Measurements from ENCODE around the gene NXPH4. TPM values are rescaled to one million over a fixed set of nuclear protein-coding genes. Genes with fewer than 3 reads are reported as not detected.

The NXPH4 gene
- total and polyA plus RNA-seq, 7 donors, result 0.01 to 0.58 (median 0.24) TPM; not detected in 2

DNA sequence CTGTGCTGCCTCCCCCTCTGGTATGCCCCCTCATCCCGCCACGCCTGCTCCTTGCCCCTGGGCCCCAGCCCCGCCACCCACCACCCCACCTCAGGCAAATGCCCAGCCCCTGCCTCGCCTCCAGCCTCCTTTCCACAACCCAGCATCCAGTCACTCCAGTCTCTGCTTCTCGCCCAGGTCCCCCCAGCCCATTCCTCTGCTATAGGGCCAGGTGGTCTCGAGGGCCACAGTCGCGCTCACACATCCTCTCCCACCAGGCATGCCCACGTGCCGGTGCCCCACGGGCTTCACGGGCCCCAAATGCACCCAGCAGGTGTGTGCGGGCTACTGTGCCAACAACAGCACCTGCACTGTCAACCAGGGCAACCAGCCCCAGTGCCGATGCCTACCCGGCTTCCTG is 6.1 kb upstream of the NXPH4 start:
- H3K4me1 ChIP-seq, result peaks cover 8% of the 10 kb centered on the region
- ATAC-seq, result no peak

DNA sequence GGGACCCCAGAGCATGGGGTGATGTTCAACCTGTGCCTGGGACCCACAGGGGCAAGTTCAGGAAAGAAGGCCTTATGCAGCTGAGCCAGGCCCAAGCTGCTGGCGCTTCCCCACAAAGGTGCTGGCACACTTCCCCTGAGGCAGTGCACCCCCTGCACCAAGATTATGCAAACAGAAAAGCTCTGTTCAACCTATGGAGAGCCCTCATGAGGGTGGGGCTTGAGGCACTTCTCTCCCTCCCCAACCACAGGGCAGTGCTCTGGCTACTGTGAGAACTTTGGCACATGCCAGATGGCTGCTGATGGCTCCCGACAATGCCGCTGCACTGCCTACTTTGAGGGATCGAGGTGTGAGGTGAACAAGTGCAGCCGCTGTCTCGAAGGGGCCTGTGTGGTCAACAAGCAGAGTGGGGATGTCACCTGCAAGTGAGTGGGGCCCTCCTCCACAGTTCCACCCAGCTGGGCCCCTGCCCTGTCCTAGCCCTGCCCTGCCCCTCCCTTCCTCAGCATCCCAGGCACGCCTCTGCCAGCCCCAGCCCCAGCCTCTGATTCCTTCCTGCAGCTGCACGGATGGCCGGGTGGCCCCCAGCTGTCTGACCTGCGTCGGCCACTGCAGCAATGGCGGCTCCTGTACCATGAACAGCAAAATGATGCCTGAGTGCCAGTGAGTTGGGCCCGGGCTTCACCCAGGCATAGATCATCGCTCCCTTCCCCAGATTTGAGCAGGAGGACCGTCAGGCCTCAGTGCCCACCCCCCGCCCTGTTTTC is 5.5 kb upstream of the NXPH4 start:
- intact Hi-C loops (cut with DNase I), result loop anchor here in 1 of 2 donors (10.0 kb wide), 1 partner anchor 254 kb away; no protein-coding TSS in a partner anchor
- no peak overlapping the region for H3K27ac ChIP-seq
- ATAC-seq (no peak), DNase-seq (no peak)
- WGBS, 3 donors, result 75 to 83% (median 78%) methylated on average over 16 of the region's 16 CpGs
- no peak overlapping the region for H3K4me3 ChIP-seq
- peaks cover 8% of the 10 kb centered on the region for H3K4me1 ChIP-seq
- TF ChIP-seq, protein P1, sequence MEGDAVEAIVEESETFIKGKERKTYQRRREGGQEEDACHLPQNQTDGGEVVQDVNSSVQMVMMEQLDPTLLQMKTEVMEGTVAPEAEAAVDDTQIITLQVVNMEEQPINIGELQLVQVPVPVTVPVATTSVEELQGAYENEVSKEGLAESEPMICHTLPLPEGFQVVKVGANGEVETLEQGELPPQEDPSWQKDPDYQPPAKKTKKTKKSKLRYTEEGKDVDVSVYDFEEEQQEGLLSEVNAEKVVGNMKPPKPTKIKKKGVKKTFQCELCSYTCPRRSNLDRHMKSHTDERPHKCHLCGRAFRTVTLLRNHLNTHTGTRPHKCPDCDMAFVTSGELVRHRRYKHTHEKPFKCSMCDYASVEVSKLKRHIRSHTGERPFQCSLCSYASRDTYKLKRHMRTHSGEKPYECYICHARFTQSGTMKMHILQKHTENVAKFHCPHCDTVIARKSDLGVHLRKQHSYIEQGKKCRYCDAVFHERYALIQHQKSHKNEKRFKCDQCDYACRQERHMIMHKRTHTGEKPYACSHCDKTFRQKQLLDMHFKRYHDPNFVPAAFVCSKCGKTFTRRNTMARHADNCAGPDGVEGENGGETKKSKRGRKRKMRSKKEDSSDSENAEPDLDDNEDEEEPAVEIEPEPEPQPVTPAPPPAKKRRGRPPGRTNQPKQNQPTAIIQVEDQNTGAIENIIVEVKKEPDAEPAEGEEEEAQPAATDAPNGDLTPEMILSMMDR (IDR thresholded peaks at IDR 0.05), result no peak
- H3K36me3 ChIP-seq (ENCODE audit: insufficient read depth in 1 of 2, low read depth in 1 of 2), result no peaks in the 10 kb centered on the region
- peaks cover 0 to 14% (median 6%) of the 10 kb centered on the region in 3 donors for H3K27me3 ChIP-seq (ENCODE audit: insufficient read depth in 3 of 3, low read length in 2 of 3)
- no peaks in the 10 kb centered on the region for H3K9me3 ChIP-seq

More for the DNA sequence above, 6.1 kb upstream of the NXPH4 start:
- 82 to 95% (median 88%) methylated on average over 13 to 15 of the region's 15 CpGs for WGBS, 3 donors
- H3K36me3 ChIP-seq (ENCODE audit: insufficient read depth in 1 of 2, low read depth in 1 of 2), result no peaks in the 10 kb centered on the region
- TF ChIP-seq, protein P1 (IDR thresholded peaks at IDR 0.05), result no peak
- no peak overlapping the region for H3K4me3 ChIP-seq
- no peaks in the 10 kb centered on the region for H3K9me3 ChIP-seq
- H3K27me3 ChIP-seq (ENCODE audit: insufficient read depth in 3 of 3, low read length in 2 of 3), result peaks cover 0 to 9% (median 0%) of the 10 kb centered on the region in 3 donors
- intact Hi-C loops (cut with DNase I), result loop anchor here in 1 of 2 donors (10.0 kb wide), 1 partner anchor 254 kb away; no protein-coding TSS in a partner anchor
- H3K27ac ChIP-seq, result no peak overlapping the region
- DNase-seq, result no peak

DNA sequence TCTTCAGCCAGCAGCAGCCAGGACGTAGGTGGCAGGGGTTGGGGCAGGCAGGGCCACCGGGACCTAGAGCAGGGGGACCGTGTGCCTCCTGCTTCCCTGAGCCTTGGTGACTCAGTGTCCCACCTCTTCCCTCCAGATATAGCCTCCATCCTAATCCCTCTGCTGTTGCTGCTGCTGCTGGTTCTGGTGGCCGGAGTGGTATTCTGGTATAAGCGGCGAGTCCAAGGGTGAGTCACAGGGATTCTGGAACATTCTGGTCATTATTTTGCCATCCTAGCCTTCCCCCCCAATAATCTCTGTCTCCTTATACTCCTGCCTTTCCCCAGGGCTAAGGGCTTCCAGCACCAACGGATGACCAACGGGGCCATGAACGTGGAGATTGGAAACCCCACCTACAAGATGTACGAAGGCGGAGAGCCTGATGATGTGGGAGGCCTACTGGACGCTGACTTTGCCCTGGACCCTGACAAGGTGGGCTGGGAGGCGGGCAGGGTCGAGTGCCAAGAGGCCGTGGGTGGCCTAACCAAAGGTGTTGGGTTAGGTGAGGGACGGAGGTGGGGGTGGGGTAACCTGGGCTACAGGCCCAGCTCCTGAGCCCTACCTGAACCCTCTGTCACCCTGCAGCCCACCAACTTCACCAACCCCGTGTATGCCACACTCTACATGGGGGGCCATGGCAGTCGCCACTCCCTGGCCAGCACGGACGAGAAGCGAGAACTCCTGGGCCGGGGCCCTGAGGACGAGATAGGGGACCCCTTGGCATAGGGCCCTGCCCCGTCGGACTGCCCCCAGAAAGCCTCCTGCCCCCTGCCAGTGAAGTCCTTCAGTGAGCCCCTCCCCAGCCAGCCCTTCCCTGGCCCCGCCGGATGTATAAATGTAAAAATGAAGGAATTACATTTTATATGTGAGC is 4.5 kb upstream of the NXPH4 start:
- peaks cover 11% of the 10 kb centered on the region for H3K4me1 ChIP-seq
- no peak overlapping the region for H3K27ac ChIP-seq
- H3K36me3 ChIP-seq (ENCODE audit: insufficient read depth in 1 of 2, low read depth in 1 of 2), result no peaks in the 10 kb centered on the region
- intact Hi-C loops (cut with DNase I), result loop anchor here (2.0 to 10.0 kb wide), 3 partner anchors 65 to 253 kb away; no protein-coding TSS in a partner anchor
- H3K9me3 ChIP-seq, result no peaks in the 10 kb centered on the region
- H3K27me3 ChIP-seq (ENCODE audit: insufficient read depth in 3 of 3, low read length in 2 of 3), result peaks cover 0 to 20% (median 10%) of the 10 kb centered on the region in 3 donors
- WGBS, 3 donors, result 80 to 87% (median 84%) methylated on average over 27 of the region's 27 CpGs
- DNase-seq (no peak), ATAC-seq (no peak)
- TF ChIP-seq, protein P1 (IDR thresholded peaks at IDR 0.05), result no peak
- no peak overlapping the region for H3K4me3 ChIP-seq

DNA sequence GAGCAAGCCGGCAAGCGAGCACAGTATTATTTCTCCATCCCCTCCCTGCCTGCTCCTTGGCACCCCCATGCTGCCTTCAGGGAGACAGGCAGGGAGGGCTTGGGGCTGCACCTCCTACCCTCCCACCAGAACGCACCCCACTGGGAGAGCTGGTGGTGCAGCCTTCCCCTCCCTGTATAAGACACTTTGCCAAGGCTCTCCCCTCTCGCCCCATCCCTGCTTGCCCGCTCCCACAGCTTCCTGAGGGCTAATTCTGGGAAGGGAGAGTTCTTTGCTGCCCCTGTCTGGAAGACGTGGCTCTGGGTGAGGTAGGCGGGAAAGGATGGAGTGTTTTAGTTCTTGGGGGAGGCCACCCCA is 3.9 kb upstream of the NXPH4 start:
- Histone ChIP-seq H3K9me3 (no peaks in the 10 kb centered on the region), H3K4me3 (no peak overlapping the region), H3K27ac (no peak overlapping the region), H3K4me1 (peaks cover 14% of the 10 kb centered on the region), H3K36me3 (ENCODE audit: insufficient read depth in 1 of 2, low read depth in 1 of 2) (no peaks in the 10 kb centered on the region), H3K27me3 (ENCODE audit: insufficient read depth in 3 of 3, low read length in 2 of 3) (peaks cover 0 to 26% (median 17%) of the 10 kb centered on the region in 3 donors)
- TF ChIP-seq, protein P1 (IDR thresholded peaks at IDR 0.05), result no peak
- WGBS, 3 donors, result 73 to 79% (median 78%) methylated on average over 7 of the region's 7 CpGs
- intact Hi-C loops (cut with DNase I), result loop anchor here (1.0 to 10.0 kb wide), 4 partner anchors 31 to 252 kb away; no protein-coding TSS in a partner anchor
- ATAC-seq, result no peak
- no peak for DNase-seq
